Activated naive CD8-positive, alpha-beta T cell (primary cell): ENCODE measurements around the gene PARD3B.

Source experiments
- H3K27ac Mint-ChIP-seq: one replicate; pipeline ENCODE4 v1.8.0; 2021; ENCODE audit warnings: mixed read lengths
- H3K27me3 Mint-ChIP-seq: one replicate; pipeline ENCODE4 v1.8.0; 2021; ENCODE audit warnings: mixed read lengths
- H3K36me3 Mint-ChIP-seq: one replicate; pipeline ENCODE4 v1.8.0; 2021; ENCODE audit warnings: mixed read lengths
- H3K4me1 Mint-ChIP-seq: one replicate; pipeline ENCODE4 v1.8.0; 2021; ENCODE audit warnings: low read depth, mixed read lengths
- H3K4me3 Mint-ChIP-seq: one replicate; pipeline ENCODE4 v1.8.0; 2021; ENCODE audit warnings: mild to moderate bottlenecking, mixed read lengths
- H3K9me3 Mint-ChIP-seq: one replicate; pipeline ENCODE4 v1.8.0; 2021; ENCODE audit warnings: low read depth, mixed read lengths

Gene PARD3B

DNA sequence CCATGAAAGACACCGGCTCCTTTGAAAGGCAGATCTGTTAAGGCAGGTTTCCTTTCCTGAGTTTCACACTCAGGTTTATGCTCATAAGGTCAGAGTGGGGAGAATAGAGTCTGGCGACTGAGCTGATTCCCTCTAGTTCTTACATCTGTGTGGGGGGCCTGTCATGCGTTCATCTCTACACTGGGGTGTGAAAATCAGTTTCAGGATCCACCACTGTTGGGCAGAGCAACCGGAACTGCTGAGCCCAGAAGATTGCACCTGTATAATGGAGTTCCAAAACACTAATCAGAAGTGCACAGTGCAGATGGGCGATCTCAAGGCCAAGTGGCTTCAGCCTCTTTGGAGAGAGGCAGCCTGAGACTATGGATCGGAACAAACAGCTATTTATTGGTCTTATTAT, 955.7 kb downstream of the PARD3B start:
- no peaks in the 10 kb centered on the region for H3K27me3 Mint-ChIP-seq
- no peak overlapping the region for H3K4me3 Mint-ChIP-seq
- H3K27ac Mint-ChIP-seq, result no peak overlapping the region
- H3K9me3 Mint-ChIP-seq, result no peaks in the 10 kb centered on the region
- H3K36me3 Mint-ChIP-seq, result peaks cover 5% of the 10 kb centered on the region
- H3K4me1 Mint-ChIP-seq, result no peaks in the 10 kb centered on the region

DNA sequence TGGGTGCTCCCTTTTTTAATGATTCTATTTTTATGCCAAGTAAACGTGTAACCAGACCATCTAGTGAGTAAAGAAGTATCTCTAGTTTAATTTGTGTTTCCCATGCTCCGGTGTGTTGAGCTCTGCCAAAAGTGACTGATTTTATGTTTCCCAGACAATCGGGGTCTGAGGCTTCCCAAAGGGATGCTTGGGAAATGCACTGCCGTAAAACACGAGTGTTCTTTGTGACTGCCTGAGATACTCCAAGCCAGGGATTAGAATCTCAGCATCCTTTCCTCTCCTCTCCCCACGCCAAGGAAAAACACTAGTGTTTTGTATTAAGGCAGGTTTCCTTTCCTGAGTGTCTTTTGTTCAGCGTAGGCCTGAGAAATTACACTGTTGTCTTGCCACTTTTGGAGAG, 956.6 kb downstream of the PARD3B start:
- H3K4me3 Mint-ChIP-seq, result no peak overlapping the region
- H3K27me3 Mint-ChIP-seq, result no peaks in the 10 kb centered on the region
- H3K36me3 Mint-ChIP-seq, result peaks cover 5% of the 10 kb centered on the region
- no peaks in the 10 kb centered on the region for H3K4me1 Mint-ChIP-seq
- H3K9me3 Mint-ChIP-seq, result no peaks in the 10 kb centered on the region
- no peak overlapping the region for H3K27ac Mint-ChIP-seq

DNA sequence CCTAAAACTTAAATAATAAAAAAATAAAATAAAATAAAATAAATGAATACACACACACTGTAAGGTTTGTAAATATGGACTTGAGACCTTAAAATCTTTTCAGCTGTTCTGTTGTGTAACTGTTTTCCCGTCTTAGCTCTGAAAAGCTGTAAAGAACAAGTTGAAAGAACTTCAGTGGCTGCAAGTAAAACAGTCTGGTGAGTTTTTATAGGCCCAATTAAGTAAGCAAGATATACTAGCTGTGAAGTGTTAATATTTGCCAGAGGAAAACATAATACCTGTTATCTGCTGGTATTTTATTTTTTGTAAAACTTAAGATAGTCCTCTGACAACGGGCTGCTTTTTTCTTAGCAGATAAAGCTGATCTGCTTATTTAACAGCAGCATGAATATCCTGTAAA, 960.1 kb downstream of the PARD3B start:
- Mint-ChIP-seq H3K9me3 (no peaks in the 10 kb centered on the region), H3K4me3 (no peak overlapping the region), H3K27me3 (no peaks in the 10 kb centered on the region), H3K36me3 (peaks cover 5% of the 10 kb centered on the region), H3K4me1 (no peaks in the 10 kb centered on the region), H3K27ac (no peak overlapping the region)

DNA sequence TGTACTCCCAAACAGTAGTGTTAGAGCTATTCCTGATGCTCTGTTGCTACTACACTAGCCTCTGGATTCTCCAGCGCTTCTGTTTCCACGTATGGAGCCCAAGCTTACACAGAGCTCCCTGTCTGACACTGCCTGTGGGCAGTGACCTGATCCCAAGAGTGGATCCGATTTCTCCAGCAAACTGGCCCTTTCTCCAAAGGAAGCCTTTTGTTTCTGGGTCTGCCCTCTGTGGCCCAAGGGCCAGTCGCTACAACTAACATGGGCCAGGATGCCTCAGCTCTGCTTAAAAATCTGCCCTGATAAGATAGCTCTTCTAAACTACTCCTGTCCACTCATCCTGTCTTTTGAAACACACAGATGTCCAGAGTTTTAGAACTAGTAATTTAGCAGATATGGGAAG, 964.4 kb downstream of the PARD3B start:
- H3K4me3 Mint-ChIP-seq, result no peak overlapping the region
- H3K27me3 Mint-ChIP-seq, result no peaks in the 10 kb centered on the region
- no peak overlapping the region for H3K27ac Mint-ChIP-seq
- H3K9me3 Mint-ChIP-seq, result no peaks in the 10 kb centered on the region
- H3K36me3 Mint-ChIP-seq, result no peaks in the 10 kb centered on the region
- no peaks in the 10 kb centered on the region for H3K4me1 Mint-ChIP-seq

DNA sequence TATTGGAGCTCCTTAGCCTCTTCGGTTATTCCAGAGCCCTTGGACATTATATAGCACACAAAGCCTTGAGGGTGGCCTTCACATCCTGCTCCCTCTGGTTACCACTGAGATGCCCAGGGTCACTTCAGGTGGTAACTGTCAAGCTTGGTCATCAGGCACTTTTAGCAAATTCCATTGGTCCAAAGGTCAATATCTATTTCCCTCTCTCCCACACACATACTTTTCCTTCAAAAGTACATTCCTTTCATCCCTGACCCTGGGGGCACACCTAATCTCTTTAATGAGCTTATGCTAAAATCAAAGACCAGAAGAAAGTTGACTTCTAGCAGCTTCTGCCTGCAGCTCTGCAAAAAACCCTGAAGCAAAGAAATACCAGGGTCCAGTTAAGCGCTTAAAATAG, 965.1 kb downstream of the PARD3B start:
- no peak overlapping the region for H3K27ac Mint-ChIP-seq
- H3K9me3 Mint-ChIP-seq, result no peaks in the 10 kb centered on the region
- no peaks in the 10 kb centered on the region for H3K4me1 Mint-ChIP-seq
- no peaks in the 10 kb centered on the region for H3K27me3 Mint-ChIP-seq
- H3K36me3 Mint-ChIP-seq, result no peaks in the 10 kb centered on the region
- H3K4me3 Mint-ChIP-seq, result no peak overlapping the region

DNA sequence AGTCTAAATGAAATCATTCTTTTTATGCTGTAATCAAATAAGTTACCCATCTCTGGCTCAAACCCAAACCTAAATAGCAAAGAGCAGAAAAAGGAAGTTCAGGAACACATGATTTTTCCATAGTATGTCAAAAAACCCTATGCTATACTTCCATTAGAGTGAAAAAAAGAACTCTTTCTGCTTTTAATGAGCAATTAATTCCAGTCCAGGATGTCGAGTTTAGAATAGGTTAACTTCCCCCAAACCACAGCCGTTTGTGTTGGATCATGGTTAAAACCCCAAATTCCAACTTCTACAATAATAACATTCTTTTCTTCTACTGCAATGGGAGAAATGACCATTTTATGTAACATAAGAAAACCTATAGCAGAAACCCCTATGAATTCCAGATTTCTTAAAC, 965.9 kb downstream of the PARD3B start:
- no peaks in the 10 kb centered on the region for H3K4me1 Mint-ChIP-seq
- no peak overlapping the region for H3K27ac Mint-ChIP-seq
- no peak overlapping the region for H3K4me3 Mint-ChIP-seq
- no peaks in the 10 kb centered on the region for H3K9me3 Mint-ChIP-seq
- no peaks in the 10 kb centered on the region for H3K36me3 Mint-ChIP-seq
- H3K27me3 Mint-ChIP-seq, result no peaks in the 10 kb centered on the region

DNA sequence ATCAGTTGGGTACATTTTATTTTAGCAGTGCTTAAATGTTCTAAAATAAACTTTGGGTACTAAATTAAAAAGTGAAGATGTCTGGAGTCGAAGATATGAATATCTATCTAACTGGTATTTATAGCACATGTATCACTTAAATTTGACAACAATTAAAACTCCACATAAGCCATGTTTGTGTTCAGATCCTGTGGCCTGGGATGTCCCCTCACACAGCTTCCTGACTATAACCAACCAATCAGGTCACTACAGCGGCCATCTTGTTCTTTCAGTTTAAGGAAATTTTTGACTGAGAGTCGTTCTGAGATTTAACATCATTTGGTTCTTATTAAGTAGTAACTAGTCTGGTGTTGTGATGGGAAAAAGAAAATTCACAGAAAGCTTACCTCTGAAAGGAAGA, 966.4 kb downstream of the PARD3B start:
- Mint-ChIP-seq H3K27me3 (no peaks in the 10 kb centered on the region), H3K9me3 (no peaks in the 10 kb centered on the region), H3K4me1 (no peaks in the 10 kb centered on the region), H3K4me3 (no peak overlapping the region), H3K36me3 (no peaks in the 10 kb centered on the region), H3K27ac (no peak overlapping the region)

DNA sequence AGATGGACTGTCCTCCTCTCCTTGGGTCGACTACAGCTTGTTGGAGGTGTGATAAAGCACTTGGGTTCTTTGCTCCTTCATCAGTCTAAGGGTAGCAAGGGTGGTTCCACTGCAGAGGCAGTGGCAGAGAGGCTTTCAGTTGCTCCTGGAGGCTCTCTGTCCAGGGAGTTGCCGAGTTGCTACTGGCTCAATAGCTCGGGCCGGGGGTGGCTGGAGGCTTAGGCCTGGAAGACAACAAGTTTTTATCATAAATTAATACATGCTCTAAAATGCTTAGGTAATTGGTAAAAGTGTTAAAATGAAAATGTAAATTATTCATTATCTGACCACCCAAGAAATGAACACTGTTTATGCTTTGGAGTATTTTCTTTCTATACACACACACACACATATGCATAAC, 975.0 kb downstream of the PARD3B start:
- H3K4me3 Mint-ChIP-seq, result no peak overlapping the region
- peaks cover 3% of the 10 kb centered on the region for H3K27me3 Mint-ChIP-seq
- no peaks in the 10 kb centered on the region for H3K4me1 Mint-ChIP-seq

DNA sequence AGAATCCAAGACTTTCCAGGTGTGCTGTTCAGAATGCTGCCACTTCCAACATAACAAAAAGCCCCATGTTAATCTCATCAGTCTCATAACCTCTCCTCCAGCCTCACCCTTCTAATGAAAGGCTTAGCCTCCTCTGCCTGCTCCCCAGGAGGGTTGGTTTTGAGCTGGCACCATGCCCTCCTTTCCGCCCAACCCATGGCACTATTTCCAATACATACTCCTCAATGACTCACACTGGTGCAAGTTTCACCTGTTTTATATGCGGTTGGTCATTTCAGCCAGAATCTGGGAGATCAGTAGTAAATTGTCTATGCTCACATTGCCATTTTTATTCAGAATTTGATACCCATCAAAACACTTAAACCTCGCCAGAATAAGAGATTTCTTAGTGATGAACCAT, 979.4 kb downstream of the PARD3B start:
- Mint-ChIP-seq H3K4me1 (peaks cover 2% of the 10 kb centered on the region), H3K27ac (no peak overlapping the region), H3K27me3 (peaks cover 6% of the 10 kb centered on the region), H3K4me3 (no peak overlapping the region), H3K9me3 (no peaks in the 10 kb centered on the region), H3K36me3 (no peaks in the 10 kb centered on the region)

More for the DNA sequence above, 975.0 kb downstream of the PARD3B start:
- Mint-ChIP-seq H3K36me3 (peaks cover 2% of the 10 kb centered on the region), H3K9me3 (no peaks in the 10 kb centered on the region), H3K27ac (no peak overlapping the region)

DNA sequence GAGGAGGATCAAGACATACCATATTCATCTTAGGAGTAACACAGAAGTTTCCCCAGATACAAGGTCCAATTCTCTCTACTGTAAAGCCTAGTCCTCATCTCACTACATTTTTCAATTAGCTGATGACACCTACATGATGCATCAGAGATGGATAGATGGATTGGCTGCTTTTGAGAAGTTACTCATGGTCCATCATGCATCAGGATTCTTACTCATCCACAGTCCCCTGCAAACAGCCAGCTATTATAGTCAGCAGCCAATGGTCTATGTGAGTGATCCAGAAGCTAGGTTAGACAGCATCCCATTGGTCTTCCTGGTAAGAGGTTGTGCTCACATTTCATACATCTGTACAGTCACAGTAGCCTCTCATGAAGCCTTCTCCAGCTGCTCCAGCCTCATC, 982.5 kb downstream of the PARD3B start:
- H3K9me3 Mint-ChIP-seq, result no peaks in the 10 kb centered on the region
- no peak overlapping the region for H3K4me3 Mint-ChIP-seq
- H3K36me3 Mint-ChIP-seq, result no peaks in the 10 kb centered on the region
- peaks cover 2% of the 10 kb centered on the region for H3K4me1 Mint-ChIP-seq
- H3K27ac Mint-ChIP-seq, result no peak overlapping the region
- peaks cover 13% of the 10 kb centered on the region for H3K27me3 Mint-ChIP-seq

DNA sequence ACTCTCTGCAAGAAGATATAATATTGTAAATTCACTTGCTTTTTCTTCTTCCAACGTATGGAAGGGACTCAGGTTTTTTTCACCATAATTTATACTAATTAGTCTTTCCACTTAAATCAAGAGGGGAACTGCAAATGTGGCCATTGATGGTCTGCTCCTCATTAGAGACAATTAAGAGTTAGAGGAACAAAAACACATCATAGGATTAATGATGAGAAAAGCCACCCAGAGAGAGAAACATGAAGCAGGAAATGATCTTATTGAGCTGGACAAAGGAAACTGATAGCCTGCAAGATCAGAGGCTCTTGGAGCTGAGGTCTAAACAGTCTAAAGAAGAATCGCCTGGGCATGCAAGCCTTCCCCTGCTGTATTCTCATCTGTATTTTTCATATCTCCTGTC, 985.8 kb downstream of the PARD3B start:
- no peak overlapping the region for H3K27ac Mint-ChIP-seq
- no peaks in the 10 kb centered on the region for H3K9me3 Mint-ChIP-seq
- no peak overlapping the region for H3K4me3 Mint-ChIP-seq
- peaks cover 12% of the 10 kb centered on the region for H3K27me3 Mint-ChIP-seq
- peaks cover 3% of the 10 kb centered on the region for H3K36me3 Mint-ChIP-seq
- H3K4me1 Mint-ChIP-seq, result peaks cover 2% of the 10 kb centered on the region

DNA sequence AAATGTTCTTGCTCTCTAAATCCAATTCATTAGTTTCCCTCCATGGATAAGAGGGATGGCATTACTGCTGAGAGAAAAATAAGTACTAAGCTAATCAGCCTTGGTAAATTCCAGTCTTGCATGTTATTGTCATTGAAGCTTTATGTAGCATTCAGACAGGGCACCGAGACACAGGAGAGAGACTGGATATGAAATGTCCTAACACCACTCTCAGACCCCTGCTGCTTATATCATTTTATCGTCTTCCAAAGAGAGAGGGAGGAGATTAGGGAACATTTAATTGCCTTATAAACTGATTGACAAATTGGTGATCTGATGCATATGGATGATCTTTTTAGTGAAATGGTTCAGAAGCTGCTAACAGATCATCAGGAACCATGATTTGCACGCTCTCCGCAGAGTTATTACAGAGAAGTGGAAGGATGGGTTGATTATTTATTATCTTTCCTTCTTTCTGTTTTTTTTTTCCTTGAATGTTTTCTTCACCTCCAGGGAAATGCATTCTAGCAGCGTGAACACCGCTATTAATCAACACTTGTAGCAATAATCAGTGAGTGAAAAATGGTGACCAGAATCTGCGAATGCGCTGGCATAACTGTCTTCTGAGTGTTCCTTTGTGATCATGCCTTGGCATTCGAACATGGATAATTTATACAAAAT, 986.3 kb downstream of the PARD3B start:
- H3K27ac Mint-ChIP-seq, result no peak overlapping the region
- H3K4me1 Mint-ChIP-seq, result peaks cover 2% of the 10 kb centered on the region
- H3K36me3 Mint-ChIP-seq, result peaks cover 3% of the 10 kb centered on the region
- no peak overlapping the region for H3K4me3 Mint-ChIP-seq
- H3K27me3 Mint-ChIP-seq, result peaks cover 11% of the 10 kb centered on the region
- H3K9me3 Mint-ChIP-seq, result no peaks in the 10 kb centered on the region

DNA sequence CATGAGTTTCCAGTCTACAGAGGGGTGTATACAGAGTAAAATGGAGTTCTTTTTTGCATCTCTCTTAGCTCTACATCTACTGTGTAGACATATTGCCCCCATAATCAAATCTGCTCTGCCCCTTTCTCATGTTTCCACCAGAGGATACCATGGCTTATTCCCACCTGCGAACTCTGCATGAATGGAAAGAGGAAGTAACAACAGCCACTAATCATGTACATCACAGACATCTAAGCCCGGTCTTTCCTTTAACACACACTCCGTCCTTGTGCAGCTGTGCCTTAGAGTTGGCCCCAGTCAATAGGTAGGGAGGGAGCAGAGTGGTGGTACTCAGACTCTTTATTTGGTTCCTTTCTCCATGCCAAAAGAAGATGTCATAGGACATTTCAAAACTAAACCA, 989.7 kb downstream of the PARD3B start:
- H3K36me3 Mint-ChIP-seq, result peaks cover 3% of the 10 kb centered on the region
- H3K27me3 Mint-ChIP-seq, result peaks cover 11% of the 10 kb centered on the region
- H3K27ac Mint-ChIP-seq, result no peak overlapping the region
- peaks cover 7% of the 10 kb centered on the region for H3K4me1 Mint-ChIP-seq
- H3K4me3 Mint-ChIP-seq, result no peak overlapping the region
- no peaks in the 10 kb centered on the region for H3K9me3 Mint-ChIP-seq

DNA sequence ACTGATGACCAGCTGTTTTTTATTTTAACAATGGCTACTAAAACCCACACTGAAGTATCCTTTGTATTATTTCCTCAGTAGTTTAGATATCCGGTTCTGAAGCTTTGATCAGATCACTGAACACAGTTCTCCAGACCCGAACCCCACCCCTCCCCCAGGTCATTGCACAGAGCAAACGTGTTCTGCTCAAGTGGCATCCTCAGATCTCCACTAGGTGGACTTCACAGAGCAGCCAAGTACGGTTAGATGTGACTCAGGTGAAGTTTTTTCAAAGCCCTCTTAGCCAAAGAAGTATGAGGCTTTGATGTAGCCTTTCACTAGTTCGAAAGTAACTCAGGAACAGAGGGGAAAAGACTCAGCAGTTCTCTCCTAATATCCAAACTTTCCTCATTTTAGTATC, 994.3 kb downstream of the PARD3B start:
- Mint-ChIP-seq H3K4me1 (peaks cover 24% of the 10 kb centered on the region), H3K9me3 (no peaks in the 10 kb centered on the region), H3K36me3 (no peaks in the 10 kb centered on the region), H3K27me3 (peaks cover 4% of the 10 kb centered on the region), H3K27ac (no peak overlapping the region), H3K4me3 (no peak overlapping the region)

DNA sequence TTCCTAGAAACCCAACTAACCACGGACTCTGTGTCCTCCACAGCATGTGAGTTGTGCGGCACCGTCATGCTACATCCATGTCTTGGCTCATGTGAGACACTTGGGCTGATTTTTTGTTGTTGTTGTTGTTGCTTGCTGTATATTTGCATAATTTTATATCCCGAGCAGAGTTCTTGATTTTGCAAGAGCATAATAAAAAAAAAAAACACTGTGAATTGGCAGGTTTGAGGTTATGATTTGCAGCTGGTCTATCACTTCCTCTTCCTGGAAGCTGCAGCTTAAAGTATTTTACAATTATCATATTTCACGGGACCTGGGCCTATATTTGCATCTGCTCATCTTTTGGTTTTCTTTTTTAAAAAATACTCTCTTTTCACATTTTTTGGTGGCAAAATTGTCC, 994.8 kb downstream of the PARD3B start:
- Mint-ChIP-seq H3K4me3 (no peak overlapping the region), H3K27ac (no peak overlapping the region), H3K4me1 (peaks cover 24% of the 10 kb centered on the region), H3K9me3 (no peaks in the 10 kb centered on the region), H3K27me3 (peaks cover 2% of the 10 kb centered on the region), H3K36me3 (no peaks in the 10 kb centered on the region)

DNA sequence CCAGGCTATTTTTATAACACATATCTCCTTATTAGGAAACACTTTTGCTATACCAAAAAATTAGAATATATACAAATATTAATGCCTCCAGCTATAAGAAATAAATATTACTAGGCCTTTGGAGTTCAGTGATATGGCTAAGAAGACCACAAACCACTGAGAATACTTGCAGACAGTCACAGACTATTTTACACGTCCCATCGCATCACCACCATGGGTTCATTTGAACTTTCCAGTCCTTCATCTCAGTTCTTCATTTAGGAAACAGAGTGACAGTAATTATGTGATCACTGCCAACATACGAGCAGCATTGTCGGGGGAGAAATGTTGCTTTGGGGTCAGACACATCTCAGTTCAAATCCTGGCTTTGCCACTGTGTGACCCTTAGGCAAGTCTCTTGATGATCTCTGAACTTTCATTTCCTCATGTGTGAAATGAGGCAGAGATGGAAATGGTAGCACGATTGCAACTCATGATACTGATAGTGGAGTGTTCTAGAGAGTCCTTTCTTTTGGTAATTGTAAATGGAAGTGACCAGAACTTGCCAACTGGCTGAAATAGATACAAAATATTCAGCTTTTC, 998.1 kb downstream of the PARD3B start:
- Mint-ChIP-seq H3K27ac (no peak overlapping the region), H3K27me3 (no peaks in the 10 kb centered on the region), H3K4me3 (no peak overlapping the region), H3K9me3 (no peaks in the 10 kb centered on the region), H3K36me3 (no peaks in the 10 kb centered on the region), H3K4me1 (peaks cover 24% of the 10 kb centered on the region)
